NCI-H446 (cell line): ENCODE measurements around the gene BRD1.
"Not testable (repeated sequence)": the region's sequence is repeated elsewhere in the genome, so short reads cannot be mapped to it uniquely, and the experiment has no call there.

Experiments
- DNase-seq, 2 experiments: peaks; one replicate each; lab custom pipeline; 2025; lab: John Stamatoyannopoulos, UW

The BRD1 gene

DNA sequence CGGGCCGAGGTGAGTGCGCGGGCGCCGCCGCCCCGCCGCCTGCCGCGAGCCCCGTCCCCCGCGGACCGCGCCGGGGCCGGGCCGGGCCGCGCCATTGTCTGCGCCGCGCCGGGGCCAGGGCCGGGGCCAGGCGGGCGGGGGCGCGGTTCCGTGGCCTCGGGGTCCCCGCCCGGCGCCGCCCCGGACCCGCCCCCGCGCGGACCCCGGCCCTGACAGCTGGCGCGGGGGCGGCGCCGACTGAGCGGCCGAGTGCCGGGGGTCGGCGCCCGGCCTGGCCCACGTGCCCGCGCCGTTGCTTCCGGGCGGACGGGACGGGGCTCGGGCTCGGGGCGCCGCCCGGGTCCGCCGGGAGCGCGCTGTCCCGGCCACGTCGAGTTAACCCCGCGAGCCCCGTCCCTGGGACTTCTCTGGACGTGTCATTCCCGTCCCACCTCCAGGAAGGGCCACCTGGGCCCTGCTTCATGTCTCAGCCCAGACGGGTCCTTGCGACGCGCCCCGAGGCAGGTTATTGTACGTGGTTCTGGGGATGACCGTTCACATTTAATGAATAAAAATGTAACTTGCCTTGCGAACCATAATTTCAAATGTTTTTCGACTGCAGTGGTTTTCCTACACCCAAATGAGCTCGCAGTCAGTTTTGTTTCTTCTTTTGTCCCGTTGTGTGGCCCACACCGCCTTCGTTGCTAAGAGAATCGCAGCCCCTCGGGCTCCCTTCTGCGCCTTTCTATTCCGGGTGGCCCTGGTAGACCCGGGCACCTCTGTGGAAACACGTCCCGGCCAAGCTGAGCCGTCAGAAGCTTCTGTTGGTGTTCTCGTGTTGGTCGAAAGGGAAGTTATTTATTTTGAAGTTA lies 26.5 kb upstream of the BRD1 start:
- DNase-seq = peak in 1 of 2 experiments; percentile 24

DNA sequence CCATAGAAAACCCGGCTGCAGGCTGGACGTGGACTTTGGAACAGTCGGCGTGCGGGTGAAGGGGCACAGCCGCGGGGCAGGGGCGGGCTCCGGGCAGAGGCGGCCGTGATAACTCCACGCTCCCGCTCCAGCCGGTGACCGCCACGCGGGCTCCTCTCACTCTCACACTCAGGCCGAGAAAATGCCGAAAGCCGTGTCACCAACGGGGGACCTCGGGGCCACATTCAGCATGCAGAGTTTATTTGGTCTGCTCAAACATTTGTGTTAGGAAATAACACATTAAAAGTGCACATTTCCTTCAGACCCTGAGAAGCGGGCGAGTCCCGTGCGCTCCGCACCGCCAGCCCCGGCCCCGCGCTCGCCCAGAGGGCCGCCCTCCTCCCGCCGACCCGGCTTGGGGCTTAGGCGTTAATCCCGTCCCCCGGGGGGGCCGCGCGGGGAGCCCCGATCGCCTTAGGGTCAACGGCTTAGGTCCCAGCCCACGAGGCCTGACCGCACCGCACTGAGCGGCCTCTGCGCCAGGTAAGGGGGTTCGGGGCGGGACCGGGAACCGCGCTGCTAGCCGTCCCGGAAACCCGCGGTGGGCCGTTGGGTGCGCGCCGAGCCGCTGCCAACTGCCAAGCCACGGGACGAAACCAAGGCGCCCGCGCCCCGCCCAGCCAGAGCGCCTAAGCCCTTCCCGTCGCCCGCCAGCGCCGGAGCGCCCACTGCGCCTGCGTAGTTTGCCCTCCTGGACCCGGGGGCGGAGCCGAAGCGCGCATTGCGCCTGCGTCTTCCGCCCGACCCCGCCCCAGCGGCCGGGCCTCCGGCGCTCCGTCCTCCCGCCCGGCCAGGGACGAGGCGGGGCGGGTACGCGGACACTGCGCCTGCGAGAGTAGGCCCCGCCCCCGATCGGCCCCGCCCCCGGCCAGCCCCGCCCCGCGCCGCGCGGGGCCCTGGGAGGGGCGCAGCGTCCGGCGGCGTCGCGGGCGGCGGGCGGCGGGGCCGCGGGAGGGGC lies 25.5 kb upstream of the BRD1 start, which contains the start of gene ZBED4:
Gene ZBED4, plus strand, starts transcription at position 947 of the 997 bp plus-strand sequence. CDS start 29,819 bp downstream, outside the sequence.
- DNase-seq = peak; percentile 93 to 99

DNA sequence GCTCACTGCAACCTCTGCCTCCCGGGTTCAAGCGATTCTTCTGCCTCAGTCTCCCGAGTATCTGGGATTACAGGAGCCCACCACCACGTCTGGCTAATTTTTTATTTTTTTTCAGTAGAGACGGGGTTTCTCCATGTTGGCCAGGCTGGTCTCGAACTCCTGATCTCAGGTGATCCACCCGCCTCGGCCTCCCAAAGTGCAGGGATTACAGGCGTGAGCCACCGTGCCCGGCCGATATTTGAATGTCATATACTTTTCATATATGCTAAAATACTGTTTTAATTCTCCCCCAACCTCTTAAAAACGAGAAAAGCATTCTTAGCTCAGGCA lies 24.9 kb upstream of the BRD1 start:
- not testable (repeated sequence) for DNase-seq

DNA sequence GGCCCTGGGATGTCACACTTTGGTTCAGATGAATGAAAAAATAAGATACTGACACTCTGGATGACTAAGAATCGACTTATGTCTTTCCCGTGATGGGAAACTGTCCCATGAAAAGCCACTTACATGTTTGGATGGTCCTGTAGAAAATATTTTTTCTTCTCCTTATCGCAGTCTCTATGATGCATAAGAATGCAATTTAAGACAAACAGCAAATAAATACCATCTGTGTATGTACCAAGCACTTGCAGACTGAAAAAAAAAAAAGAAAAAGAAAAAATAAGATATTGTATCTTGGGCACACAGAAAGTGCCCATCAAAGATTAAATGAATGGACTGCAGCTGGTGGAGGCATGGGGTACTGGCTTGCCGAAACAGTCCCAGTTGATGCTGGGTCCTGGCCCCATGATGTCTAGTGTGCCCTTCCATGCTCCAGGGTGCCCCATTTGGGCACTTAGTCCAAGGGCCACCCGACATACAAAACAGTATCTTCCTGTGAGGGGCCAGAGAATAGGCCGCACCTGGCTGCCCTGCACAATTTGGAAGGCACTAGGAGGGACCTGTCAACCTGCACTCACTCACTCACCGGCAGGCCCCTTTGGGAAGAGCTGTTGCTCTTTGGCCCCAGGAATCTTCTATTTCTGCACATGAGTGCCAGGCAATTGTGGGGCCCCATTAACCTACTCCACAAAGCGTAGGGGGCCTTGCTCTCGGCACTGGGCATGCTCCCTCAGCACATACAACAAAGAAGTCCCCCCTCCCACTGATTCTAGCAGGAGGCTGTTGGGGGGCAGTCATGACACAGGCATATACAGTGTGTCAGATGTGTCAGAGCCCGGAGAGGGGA lies 23.5 kb upstream of the BRD1 start:
- no peak for DNase-seq

DNA sequence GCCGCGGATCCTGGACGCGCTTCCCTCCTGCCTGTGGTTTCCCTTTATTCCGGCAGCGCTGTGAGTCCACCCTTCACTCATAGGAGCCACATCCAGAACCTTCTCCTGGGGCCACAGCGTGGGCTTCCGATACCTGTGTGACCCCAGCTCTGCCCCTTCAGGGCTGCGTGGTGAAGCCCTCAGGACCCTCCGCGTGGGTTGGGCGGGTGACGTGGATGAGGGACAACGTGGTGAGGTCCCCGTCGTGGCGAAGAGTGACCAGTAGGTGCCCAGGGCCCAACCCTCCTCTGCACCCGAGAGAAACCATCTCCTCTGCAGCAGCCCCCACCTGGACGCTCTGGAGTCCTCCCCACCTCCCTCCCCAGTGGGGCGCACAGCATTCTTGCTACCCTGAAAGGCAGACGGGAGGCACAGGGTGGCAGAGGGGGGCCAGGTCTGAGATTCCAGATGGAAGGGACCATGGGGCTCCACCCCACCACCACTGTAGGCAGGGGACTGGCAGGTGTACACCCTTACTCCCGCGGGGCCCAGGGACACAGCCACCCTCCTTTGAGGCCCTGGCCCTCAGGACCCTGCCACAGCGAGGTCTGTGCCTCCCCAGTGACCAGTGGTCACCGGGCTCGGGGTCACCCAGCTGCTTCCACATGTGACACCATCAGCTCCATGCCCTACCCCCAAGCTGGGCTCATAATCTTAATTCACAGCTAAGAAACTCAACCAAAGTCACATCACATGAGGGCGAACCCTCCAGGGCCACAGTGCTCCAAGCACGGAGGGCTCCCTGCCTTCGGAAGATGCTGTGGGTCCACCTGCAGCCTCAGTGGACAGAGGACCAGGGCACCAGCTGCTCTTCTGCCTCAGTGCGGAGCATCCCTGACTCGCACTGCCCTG lies 22.6 kb upstream of the BRD1 start:
- no peak for DNase-seq

DNA sequence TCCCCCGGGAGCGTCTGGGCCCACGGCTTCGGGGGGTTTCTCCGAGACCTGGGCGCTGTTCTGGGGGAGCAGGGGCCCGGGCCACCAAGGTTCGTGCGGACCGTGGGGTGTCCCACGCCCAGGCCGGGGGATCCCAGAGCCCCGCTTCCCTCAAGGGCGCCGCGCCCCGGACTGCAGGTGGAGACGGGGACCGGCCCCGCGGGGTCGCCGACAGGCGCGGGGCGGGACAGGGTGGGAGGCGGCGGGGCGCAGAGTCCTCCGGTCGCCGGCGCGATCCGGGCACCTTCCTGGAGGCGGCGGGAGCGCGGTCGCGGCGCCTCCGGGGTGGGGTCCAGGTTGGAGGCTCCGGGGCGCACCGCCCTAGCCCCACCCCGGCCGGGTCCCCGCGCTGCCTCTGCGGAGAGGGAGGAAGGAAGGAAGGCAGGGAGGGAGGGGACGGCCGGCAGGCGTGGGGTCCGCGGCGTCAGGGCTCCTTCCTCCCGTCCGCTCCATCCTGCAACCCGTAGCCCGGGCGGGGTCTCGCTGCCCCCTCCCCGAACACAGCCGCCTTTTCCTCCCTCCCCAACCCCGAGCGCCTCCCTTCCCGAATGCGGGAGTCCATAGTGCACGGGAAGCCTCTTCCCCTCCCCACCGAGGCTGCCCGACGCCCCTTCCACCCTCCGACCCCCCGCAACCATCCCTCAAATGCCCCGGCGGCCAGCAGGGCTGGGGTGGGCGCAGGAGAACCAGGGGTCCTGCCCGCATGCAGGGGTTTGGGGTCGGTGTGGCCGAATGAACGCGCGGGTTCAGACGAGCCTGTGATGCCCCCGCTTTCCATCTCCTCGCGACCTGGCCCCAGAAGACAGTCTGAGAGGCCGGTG lies 21.7 kb upstream of the BRD1 start:
- no peak for DNase-seq

DNA sequence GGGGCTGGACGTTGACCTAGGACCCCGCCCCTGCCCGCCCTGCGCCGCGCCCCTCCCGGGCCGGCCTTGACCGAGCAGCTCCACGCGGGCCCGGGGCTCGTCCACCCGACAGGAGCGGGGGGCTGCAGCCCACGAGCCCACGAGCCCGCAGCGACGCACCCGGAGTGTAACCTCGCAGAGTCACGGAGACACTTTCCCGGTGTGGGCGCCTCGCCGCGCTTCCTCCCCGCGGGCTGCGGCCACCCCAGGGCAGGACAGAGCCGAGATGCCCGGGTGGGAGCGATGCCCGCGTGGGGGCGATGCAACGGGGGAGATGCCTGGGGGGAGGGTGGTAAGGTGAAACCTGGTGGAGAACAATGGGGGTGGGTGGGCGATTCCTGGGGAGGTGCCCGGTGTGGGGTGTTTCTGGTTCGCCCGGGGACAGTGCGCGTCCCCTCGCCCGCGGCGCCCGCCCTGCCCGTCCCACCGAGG lies 21.1 kb upstream of the BRD1 start:
- no peak for DNase-seq

DNA sequence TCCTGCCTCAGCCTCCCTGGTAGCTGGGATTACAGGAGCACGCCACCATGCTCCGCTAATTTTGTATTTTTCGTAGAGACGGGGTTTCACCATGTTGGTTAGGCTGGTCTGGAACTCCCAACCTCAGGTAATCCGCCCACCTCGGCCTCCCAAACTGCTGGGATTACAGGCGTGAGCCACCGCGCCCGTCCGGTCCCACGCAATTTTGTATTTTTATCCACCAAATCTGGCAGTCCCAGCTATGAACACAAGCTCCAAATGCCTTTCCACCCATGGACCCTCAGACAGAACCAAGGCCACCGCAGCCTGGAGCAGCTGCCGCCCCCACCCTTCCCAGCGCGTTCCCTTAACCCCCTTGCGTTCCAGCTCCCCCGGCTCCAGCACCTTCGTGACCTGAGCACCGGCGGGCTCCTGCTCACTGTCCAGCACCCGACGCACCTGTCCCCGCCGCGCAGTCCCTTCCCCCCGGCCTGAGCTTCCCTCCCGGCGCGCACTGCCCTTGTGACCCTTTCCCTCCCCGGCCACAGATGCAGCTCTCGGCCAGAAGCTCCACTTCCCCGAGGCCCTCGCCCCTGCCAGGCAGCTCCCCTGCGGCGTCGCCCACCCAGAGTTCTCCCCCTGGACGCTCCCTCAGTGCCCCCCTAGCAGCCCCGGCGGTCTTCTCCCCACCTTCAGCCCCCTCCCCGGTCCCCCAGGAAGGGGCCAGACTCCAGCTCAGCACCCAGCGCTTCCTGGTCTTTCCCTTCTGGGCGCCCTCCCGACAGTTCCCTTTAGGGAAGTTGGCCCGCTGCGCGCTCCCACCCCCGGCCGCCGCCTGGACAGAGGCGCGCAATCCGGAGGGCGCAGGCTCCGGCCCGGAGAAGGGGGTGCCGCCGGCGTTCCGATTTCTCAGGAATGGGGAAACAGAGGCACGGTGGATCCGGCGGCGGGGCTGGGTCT lies 20.3 kb upstream of the BRD1 start:
- DNase-seq = no peak

DNA sequence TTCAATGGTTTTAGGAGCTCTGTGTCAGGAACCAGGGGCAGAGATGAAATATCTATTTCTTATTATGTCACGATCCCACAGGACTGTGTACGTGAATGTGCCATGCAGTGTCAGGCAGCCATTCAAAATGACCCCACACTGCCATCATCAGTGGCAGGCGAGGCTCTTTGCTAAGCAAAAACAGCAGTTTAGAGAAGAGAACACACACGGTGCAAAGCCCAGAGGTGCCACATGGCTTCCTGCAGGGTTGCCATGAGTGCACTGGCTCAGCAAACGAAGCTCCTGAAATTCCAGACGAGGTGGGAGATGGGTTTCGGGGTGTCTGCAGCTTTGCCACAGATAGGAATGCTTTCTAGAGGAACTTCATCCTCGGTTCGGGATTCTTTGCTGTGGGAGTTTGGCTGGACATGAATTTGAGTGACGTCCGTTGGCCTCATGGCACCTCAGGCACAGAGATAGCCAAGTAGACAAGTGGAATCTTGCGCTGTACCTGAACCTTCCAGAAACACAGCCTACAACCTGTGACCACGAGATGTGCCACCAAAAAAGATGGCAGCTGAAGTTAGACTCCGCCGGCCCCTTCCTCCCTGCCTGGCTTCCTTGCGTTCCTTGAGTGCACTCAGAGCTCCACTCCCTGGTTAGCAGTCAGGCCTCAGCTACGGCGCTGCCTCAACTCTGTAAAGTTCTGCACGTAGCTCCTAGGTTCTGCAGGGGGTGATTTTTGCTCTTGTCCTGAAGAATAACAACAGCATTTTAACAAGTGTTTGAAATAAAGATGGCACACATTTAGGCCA lies 18.2 kb upstream of the BRD1 start:
- no peak for DNase-seq

DNA sequence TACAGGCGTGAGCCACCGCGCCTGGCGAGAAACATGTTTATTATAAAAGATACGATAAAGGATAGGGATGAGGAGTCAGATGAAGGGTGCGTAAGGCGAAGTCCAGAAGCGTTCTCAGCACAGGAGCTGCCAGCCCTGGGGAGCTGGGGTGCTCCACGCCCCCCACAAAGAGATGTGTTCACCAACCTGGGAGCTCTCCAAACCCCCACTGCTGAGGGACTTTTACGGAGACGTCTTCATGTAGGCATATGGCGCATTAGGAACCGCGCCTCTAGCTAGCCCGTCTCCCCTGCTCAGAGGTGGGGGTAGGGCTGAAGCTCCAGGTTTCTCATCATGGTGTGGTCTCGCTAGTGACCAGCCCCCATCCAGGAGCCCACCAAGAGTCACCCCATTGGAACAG lies 17.6 kb upstream of the BRD1 start:
- DNase-seq = no peak

DNA sequence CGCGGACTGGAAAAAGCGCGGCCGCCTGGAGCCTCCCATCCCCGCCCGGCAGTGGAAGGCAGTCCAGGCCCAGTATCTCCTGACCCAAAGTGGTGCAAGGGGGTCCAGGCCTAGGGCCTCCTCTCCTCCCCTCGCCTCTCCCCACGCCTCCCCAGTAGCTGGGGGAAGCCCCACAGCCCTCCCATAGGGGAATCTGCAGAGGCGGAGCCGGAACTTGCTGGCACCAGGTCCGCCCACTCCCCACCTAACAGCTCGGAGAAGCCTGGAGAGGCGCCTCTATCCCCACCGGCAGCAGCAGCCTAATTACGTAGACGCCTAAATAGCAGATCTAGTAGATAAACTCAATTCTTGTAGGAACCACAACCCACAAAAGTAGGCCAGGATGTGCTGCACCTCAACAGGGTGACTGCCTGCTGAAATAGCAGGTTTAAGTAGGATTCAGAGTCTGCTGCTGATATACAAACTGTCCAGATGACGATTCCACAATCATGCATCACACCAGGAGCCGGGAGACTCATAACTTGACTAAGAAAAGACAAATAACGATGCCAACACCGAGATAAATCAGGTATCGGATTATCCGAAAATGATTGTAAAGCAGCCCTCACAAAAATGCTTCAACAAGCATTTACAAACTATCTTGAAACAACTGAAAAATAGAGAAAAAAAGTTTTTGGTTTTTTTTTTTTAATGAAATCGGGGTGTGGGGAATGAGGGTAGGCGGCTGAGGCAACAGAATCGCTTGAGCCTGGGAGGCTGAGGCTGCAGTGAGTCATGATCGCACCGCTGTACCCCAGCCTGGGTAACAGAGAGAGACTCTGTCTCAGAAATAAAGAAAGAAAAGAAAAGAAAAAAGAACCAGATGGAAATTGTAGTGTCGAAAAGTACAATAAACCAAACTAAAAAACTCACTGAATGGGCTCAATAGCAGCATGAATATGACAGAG lies 11.4 kb upstream of the BRD1 start:
- DNase-seq = no peak

DNA sequence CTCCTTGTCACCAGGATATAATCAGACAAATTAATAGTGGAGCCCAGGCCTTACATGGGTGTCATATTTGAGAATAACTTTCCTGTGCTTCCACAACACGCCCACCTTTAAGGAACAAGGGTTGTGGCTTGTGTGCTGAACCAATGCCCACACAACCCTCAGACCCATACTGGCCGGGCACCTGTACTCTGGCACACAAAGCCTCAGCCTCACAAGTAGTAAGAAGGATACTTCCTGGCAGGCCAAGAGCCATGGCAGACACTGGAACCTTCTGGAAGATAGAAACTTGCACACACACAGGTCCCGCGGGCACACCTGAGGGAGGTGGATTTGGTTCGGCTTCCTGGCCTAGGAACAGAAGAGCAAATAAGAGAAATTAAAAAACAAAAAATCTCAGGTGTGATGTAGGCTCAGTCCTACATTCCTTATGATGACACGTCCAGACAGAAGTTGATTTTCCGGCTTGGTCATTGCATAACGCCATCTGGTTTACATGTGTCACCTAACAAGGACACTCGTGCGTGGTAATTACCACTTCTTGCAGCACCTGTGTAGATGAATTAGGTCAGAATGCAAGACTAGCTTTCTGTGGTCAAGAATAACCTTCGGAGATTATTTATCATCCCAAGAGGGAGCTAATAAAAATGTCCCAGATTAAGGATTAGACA lies 5.8 kb upstream of the BRD1 start:
- no peak for DNase-seq

DNA sequence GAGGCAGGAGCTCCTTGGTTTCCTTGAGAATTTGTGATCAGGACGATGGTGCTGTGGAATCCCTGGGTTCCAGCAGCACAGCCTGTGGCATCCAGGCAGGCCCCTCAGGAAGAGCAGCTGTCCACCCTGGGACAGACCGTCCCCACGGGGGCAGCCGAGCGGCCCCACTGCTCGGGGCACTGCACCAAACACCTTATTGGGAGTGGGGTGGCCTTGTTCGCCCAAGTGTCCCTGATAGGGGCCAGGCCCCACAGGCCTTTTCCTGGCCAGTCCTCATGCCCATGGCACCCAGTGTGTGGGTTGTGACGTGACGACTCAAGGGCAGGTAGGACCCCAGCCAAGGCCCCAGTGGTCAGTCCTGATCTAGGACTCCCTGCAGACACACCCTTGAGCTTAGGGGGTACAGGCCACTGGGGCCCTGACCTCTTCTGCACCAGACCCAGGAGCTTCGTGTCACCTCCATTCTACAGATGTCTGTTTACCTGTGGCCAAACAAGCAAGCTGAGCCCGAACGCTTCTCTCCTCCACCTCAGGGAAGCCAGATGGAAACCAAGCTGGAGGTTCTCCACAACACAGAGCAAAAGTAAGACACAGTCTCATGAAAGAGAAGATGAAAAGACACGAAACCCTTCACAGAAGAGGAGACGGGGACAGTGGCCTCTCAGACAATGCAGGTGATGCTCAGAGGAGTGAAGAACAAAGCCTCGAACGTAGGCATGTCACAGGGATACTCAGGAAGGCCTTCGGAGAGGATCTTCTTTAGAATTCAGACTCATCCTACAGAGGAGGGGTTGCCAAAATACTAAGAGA lies 1.6 kb upstream of the BRD1 start:
- DNase-seq = no peak

DNA sequence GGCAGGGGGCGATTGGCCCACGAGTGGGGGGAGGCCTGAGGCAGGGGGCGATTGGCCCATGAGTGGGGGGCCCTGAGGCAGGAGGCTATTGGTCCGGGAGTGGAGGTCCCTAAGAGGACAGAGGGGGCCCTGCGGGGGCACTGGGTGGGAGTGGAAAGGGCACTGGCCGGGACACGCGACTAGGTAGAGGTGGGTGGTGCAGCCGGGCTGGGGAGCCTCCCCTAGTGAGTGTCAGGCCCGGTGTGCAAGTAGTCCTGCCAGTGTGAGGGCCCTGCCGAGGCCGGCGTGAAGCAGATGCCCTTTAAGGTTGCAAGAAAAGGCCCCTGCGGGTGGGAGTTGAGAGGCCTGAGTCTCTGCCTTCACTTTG lies 909 bp upstream of the BRD1 start:
- no peak for DNase-seq

DNA sequence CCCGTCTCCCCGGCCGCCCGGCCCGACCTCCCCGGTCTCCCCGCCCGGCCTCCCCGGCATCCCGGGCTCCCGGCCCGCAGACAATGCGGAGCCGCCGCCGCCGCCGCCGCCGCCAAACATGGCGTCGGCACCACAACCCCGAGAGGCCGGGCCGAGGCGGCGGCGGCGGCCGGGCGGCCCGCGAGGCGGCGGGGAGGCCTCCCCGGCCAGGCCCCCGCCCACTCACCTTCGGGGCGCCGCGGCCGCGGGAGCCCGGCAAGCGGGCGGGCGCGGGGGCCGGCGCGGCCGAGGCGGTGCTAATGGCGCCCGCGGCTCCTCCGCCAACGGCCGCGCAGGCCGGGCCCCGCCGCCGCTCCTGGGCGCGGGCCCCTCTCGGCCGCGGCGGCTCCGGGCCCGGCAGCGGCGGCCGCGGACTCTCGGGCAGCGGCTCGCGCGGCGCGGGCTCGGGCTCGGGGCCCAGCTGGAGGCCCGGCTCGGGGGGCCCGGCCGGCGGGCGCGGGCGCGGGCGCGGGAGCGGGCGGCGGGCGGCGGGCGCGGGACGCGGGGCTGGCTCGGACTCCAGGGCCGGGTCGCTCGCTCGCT lies 311 bp downstream of the BRD1 start:
- no peak for DNase-seq
